ENCODE results near the gene C16orf96. TPM values are rescaled to one million over a fixed set of nuclear protein-coding genes. Genes with fewer than 3 reads are reported as not detected.

The C16orf96 gene
- total and polyA plus RNA-seq, 2 of the 13 experiments (the other 11 are each of a cell fraction or from before 2014, with no cell fraction given) = 0.03 TPM; not detected in 1

GRCh38 chr16:4538350-4539235, 17.5 kb upstream of the C16orf96 start, which contains the start of gene CDIP1 (continued):
- TF ChIP-seq TFE3 (CRISPR knock-in tag; IDR thresholded peaks at IDR 0.05) = peak; percentile 99
- TF ChIP-seq CBX2 (IDR thresholded peaks at IDR 0.05; ENCODE audit: low read depth, low read length) = no peak
- peak; percentile 94; the same call in 1 of the 2 replicates for TF ChIP-seq CBX2 (CRISPR knock-in tag; IDR thresholded peaks at IDR 0.05; ENCODE audit: low read depth)
- peak; percentile 98 for TF ChIP-seq ZBTB26 (CRISPR knock-in tag; IDR thresholded peaks at IDR 0.05; ENCODE audit: borderline replicate concordance)
- peak; percentile 96 for TF ChIP-seq ZNF18 (CRISPR knock-in tag; IDR thresholded peaks at IDR 0.05; ENCODE audit: insufficient replicate concordance)
- no peak for TF ChIP-seq ZNF34 (CRISPR knock-in tag; IDR thresholded peaks at IDR 0.05; ENCODE audit: borderline replicate concordance)
- peak; percentile 99 for TF ChIP-seq ZBTB4 (CRISPR knock-in tag; IDR thresholded peaks at IDR 0.05; ENCODE audit: borderline replicate concordance)
- peak; percentile 94; the same call in 1 of the 2 replicates for TF ChIP-seq ZMAT5 (CRISPR knock-in tag; IDR thresholded peaks at IDR 0.05; ENCODE audit: borderline replicate concordance, low read depth)
- peak; percentile 100 for TF ChIP-seq KLF6 (CRISPR knock-in tag; IDR thresholded peaks at IDR 0.05)
- TF ChIP-seq ZNF670 (CRISPR knock-in tag; IDR thresholded peaks at IDR 0.05; ENCODE audit: borderline replicate concordance) = peak; percentile 100
- TF ChIP-seq ZNF512B (CRISPR knock-in tag; IDR thresholded peaks at IDR 0.05; ENCODE audit: borderline replicate concordance) = peak; percentile 93; the same call in 1 of the 2 replicates
- peak; percentile 100 for TF ChIP-seq RNF219 (CRISPR knock-in tag; IDR thresholded peaks at IDR 0.05)
- TF ChIP-seq FOXM1 (CRISPR knock-in tag; IDR thresholded peaks at IDR 0.05) = peak; percentile 58; the same call in 1 of the 2 replicates

All from HepG2 (cell line).